T-cell (primary cell): ENCODE results near the gene ADPRHL1. TPM values are rescaled to one million over a fixed set of nuclear protein-coding genes. Genes with fewer than 3 reads are reported as not detected.
"Not testable (repeated sequence)": the region's sequence is repeated elsewhere in the genome, so short reads cannot be mapped to it uniquely, and the experiment has no call there.

Source experiments
- ATAC-seq, 4 experiments: fragments of 200-7000 bp in 3 of 4; fragments of 150-1000 bp in 1 of 4; cut with Tn5 transposase; replicated peaks in 1 of 4; 1 replicate in 3 of 4; 2 replicates in 1 of 4; pipeline ENCODE4 v1.10.0; 2021; ENCODE audit warnings: moderate library complexity in 3 of 4, mild to moderate bottlenecking in 2 of 4, moderate number of reproducible peaks in 1 of 4
- CTCF ChIA-PET, 2 donors: fragments of 300-600 bp; sonication (Branson Sonifier 250); formaldehyde crosslinking; loops; one replicate each; lab custom pipeline; 2022; ENCODE audit warnings: antibody characterized with exemption in 2 of 2; lab: Charles Lee
- POLR2A ChIA-PET, 2 donors: fragments of 300-600 bp; sonication (Branson Sonifier 250); formaldehyde crosslinking; loops; one replicate each; lab custom pipeline; 2022; ENCODE audit warnings: antibody characterized with exemption in 2 of 2; lab: Charles Lee
- DNase-seq, 35 experiments: peaks; one replicate each; pipeline versions ENCODE4 v3.0.0 to v3.0.0-alpha.2; 2013 to 2023
- H3K27ac ChIP-seq: one replicate; pipeline ENCODE4 v1.5.1; 2013; ENCODE audit warnings: low read length
- H3K27me3 ChIP-seq, 2 experiments: replicated peaks in 1 of 2; 1 replicate in 1 of 2; 2 replicates in 1 of 2; pipeline versions ENCODE4 v1.6.1 to v1.7.0; 2013; ENCODE audit warnings: low read length in 1 of 2, mixed read lengths in 1 of 2; ENCODE audit not compliant: control insufficient read depth in 2 of 2, insufficient read depth in 2 of 2; ENCODE audit errors: extremely low read depth in 1 of 2
- H3K36me3 ChIP-seq, 2 donors: 1 replicate in 1 of 2; 2 replicates in 1 of 2; pipeline versions ENCODE4 v1.6.1 to v1.7.0; 2013; ENCODE audit warnings: low read length in 1 of 2; ENCODE audit not compliant: control insufficient read depth in 2 of 2, insufficient read depth in 1 of 2; ENCODE audit errors: extremely low read depth in 1 of 2
- H3K4me1 ChIP-seq, 2 experiments: 1 replicate in 1 of 2; 2 replicates in 1 of 2; pipeline versions ENCODE4 v1.6.1 to v1.7.0; 2013; ENCODE audit warnings: low read length in 2 of 2, mixed read lengths in 1 of 2; ENCODE audit not compliant: insufficient read depth in 2 of 2, control insufficient read depth in 1 of 2; ENCODE audit errors: extremely low read depth in 1 of 2
- H3K4me3 ChIP-seq, 2 donors: 1 replicate in 1 of 2; 2 replicates in 1 of 2; pipeline versions ENCODE4 v1.5.1 to v1.7.0; 2013; ENCODE audit warnings: mild to moderate bottlenecking in 2 of 2, low read length in 1 of 2, moderate library complexity in 1 of 2; ENCODE audit not compliant: control insufficient read depth in 1 of 2; ENCODE audit errors: extremely low read depth in 1 of 2
- H3K9me3 ChIP-seq: 2 replicates; pipeline ENCODE4 v1.7.0; 2013
- H3K27ac Mint-ChIP-seq, 2 donors: one replicate each; pipeline ENCODE4 v1.8.0; 2020 to 2021; ENCODE audit warnings: mild to moderate bottlenecking in 2 of 2, mixed read lengths in 2 of 2
- H3K27me3 Mint-ChIP-seq, 2 donors: one replicate each; pipeline ENCODE4 v1.8.0; 2021 to 2022; ENCODE audit warnings: mixed read lengths in 2 of 2
- H3K36me3 Mint-ChIP-seq: one replicate; pipeline ENCODE4 v1.8.0; 2021; ENCODE audit warnings: mixed read lengths
- H3K4me1 Mint-ChIP-seq, 3 donors: one replicate each; pipeline ENCODE4 v1.8.0; 2020 to 2022; ENCODE audit warnings: mixed read lengths in 3 of 3, mild to moderate bottlenecking in 1 of 3
- H3K4me3 Mint-ChIP-seq, 3 donors: one replicate each; pipeline ENCODE4 v1.8.0; 2020 to 2022; ENCODE audit warnings: mild to moderate bottlenecking in 3 of 3, mixed read lengths in 3 of 3, moderate library complexity in 3 of 3
- H3K9me3 Mint-ChIP-seq, 3 donors: one replicate each; pipeline ENCODE4 v1.8.0; 2020 to 2022; ENCODE audit warnings: mixed read lengths in 3 of 3
- WGBS: methylation state at CpG from one replicate; pipeline ENCODE4 v1.1.5; 2013; ENCODE audit warnings: missing lambda C conversion rate; ENCODE audit not compliant: insufficient coverage; 5-methylcytosine and 5-hydroxymethylcytosine counted together
- total RNA-seq, 35 experiments: library from RNA in 6 of 35; stranded (reverse) in 6 of 35; fragments of 120-200 nt in 1 of 35; gene quantifications; one replicate each; pipeline versions ENCODE4 v1.2.1 to v1.2.4 and lab custom pipeline; 2013 to 2026

ADPRHL1 gene
- total RNA-seq, 5 donors from 2014 or later (not counting 1 experiment from before 2014, with no cell fraction given) = 0.37 to 1.7 (median 0.92) TPM

DNA sequence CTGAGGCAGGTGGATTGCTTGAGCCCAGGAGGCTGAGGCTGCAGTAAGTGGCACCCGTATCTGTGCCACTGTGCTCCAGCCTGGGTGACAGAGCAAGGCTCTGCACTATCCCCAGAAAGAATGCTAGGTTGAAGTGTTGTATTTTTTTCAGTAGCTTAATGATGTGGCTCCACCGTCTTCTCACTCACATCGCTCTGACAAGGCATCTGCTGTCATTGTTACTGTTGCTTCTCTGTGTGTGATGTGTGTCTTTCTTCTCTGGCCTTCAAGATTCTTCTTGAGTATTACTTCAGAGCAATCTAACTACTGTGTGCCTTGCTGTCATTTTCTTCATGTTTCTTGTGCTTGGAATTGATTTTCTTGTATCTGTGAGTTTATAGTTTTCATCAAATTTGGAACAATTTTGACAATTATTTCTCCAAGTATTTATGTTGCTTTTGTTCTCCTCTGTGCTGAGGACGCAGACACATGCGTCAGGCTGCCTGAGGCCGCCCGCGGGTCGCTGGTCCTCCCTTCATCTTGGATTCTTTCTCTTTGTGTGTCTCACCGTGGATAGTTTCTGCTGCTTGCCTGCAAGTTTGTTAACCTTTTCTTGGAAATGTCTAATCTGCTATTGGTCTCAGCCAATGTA, 10.8 kb downstream of the ADPRHL1 start:
- CTCF ChIA-PET = no interaction called here
- no peak overlapping the region for H3K4me3 Mint-ChIP-seq
- Histone ChIP-seq H3K9me3 (no peaks in the 10 kb centered on the region), H3K27me3 (no peaks in the 10 kb centered on the region), H3K4me1 (peaks cover 0 to 3% of the 10 kb centered on the region in 2 experiments), H3K4me3 (no peak overlapping the region), H3K27ac (no peak overlapping the region), H3K36me3 (no peaks in the 10 kb centered on the region)
- WGBS = 99% methylated on average over 8 of the region's 10 CpGs
- POLR2A ChIA-PET = no interaction called here
- no peak overlapping the region for H3K27ac Mint-ChIP-seq
- DNase-seq (no peak), ATAC-seq (no peak)
- no peaks in the 10 kb centered on the region for H3K4me1 Mint-ChIP-seq
- peaks cover 5% of the 10 kb centered on the region for H3K36me3 Mint-ChIP-seq
- H3K27me3 Mint-ChIP-seq = no peaks in the 10 kb centered on the region
- no peaks in the 10 kb centered on the region for H3K9me3 Mint-ChIP-seq

DNA sequence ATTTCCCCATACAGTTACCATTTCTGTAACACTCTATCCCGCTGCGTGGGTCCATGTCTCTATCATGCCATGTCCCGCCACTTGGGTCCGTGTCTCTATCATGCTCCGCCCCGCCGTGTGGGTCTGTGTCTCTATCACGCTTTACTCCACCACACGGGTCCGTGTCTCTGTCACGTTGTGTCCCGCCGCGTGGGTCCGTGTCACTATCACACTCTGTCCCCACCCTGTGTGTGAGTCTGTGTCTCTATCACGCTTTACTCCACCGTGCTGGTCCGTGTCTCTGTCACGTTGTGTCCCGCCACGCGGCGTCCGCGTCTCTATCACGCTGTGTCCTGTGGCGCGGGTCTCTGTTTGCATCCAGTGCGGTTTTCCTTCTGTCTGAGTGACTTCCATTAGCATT, 11.6 kb downstream of the ADPRHL1 start:
- no peaks in the 10 kb centered on the region for H3K27me3 ChIP-seq
- Mint-ChIP-seq H3K27me3 (no peaks in the 10 kb centered on the region), H3K4me3 (no peak overlapping the region), H3K4me1 (no peaks in the 10 kb centered on the region), H3K9me3 (no peaks in the 10 kb centered on the region), H3K27ac (no peak overlapping the region), H3K36me3 (peaks cover 5% of the 10 kb centered on the region)
- peaks cover 0 to 3% of the 10 kb centered on the region in 2 experiments for H3K4me1 ChIP-seq
- ATAC-seq (no peak), DNase-seq (no peak)
- 98% methylated on average over 26 of the region's 29 CpGs for WGBS
- H3K9me3 ChIP-seq = no peaks in the 10 kb centered on the region
- H3K27ac ChIP-seq = no peak overlapping the region
- ChIA-PET POLR2A (no interaction called here), CTCF (no interaction called here)
- H3K4me3 ChIP-seq = no peak overlapping the region
- H3K36me3 ChIP-seq = no peaks in the 10 kb centered on the region

DNA sequence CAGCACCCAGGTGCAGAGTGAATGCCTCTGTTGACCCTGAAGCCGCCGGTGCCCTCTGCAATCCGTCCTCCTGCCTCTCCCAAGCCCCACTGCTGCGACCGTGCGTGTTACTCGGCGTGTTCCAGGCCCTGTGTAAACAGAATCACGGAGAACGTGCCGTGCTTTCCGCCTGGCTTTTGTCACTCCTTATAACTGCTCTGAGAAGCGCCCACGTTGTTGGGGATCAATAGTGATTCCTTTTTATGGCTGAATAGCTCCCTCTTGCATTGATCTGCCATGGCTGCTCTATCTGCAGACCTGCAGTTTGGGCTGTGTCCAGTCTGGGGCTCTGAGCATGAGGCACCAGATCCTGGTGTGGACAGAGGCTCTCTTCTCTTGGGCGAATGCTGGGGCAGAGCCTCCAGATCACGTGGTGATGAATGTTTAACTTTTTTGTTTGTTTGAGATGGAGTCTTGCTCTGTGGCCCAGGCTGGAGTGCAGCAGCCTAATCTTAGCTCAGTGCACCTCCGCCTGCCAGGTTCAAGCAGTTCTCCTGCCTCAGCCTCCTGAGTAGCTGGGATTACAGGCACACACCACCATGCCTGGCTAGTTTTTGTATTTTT, 15.8 kb downstream of the ADPRHL1 start:
- CTCF ChIA-PET = no interaction called here
- no peaks in the 10 kb centered on the region for H3K9me3 Mint-ChIP-seq
- H3K4me3 Mint-ChIP-seq = no peak overlapping the region
- 90% methylated on average over 13 of the region's 17 CpGs for WGBS
- Histone ChIP-seq H3K36me3 (no peaks in the 10 kb centered on the region), H3K9me3 (no peaks in the 10 kb centered on the region), H3K4me1 (no peaks in the 10 kb centered on the region), H3K27ac (no peak overlapping the region), H3K4me3 (no peak overlapping the region), H3K27me3 (no peaks in the 10 kb centered on the region)
- no peaks in the 10 kb centered on the region for H3K4me1 Mint-ChIP-seq
- H3K27me3 Mint-ChIP-seq = no peaks in the 10 kb centered on the region
- ATAC-seq = no peak
- no peak for DNase-seq
- H3K27ac Mint-ChIP-seq = no peak overlapping the region
- POLR2A ChIA-PET = no interaction called here
- H3K36me3 Mint-ChIP-seq = peaks cover 2% of the 10 kb centered on the region

DNA sequence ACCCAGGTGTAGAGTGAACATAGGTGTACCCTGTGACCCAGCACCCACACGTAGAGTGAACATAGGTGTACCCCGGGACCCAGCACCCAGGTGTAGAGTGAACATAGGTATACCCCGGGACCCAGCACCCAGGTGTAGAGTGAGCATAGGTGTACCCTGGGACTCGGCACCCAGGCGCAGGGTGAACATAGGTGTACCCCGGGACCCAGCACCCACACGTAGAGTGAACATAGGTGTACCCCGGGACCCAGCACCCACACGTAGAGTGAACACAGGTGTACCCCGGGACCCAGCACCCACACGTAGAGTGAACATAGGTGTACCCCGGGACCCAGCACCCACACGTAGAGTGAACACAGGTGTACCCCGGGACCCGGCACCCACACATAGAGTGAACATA, 16.4 kb downstream of the ADPRHL1 start:
- POLR2A ChIA-PET, ATAC-seq, H3K9me3 Mint-ChIP-seq, H3K27me3 Mint-ChIP-seq, H3K4me1 ChIP-seq, H3K27ac Mint-ChIP-seq, H3K36me3 Mint-ChIP-seq, H3K4me3 ChIP-seq, H3K27ac ChIP-seq, H3K36me3 ChIP-seq, DNase-seq, H3K4me1 Mint-ChIP-seq, H3K9me3 ChIP-seq, CTCF ChIA-PET, H3K27me3 ChIP-seq, H3K4me3 Mint-ChIP-seq: not testable (repeated sequence)
- 94% methylated on average over 3 of the region's 15 CpGs for WGBS

DNA sequence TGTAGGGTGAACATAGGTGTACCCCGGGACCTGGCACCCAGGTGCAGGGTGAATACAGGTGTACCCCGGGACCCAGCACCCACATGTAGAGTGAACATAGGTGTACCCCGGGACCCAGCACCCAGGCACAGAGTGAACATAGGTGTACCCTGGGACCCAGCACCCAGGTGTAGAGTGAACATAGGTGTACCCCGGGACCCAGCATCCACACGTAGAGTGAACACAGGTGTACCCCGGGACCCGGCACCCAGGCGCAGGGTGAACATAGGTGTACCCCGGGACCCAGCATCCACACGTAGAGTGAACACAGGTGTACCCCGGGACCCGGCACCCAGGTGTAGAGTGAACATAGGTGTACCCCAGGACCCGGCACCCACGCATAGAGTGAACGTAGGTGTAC, 17.4 kb downstream of the ADPRHL1 start:
- peak in 1 of 35 experiments; percentile 20 for DNase-seq
- H3K9me3 Mint-ChIP-seq, H3K27ac ChIP-seq, H3K36me3 ChIP-seq, H3K36me3 Mint-ChIP-seq, H3K9me3 ChIP-seq, H3K4me1 ChIP-seq, H3K4me3 ChIP-seq, H3K4me3 Mint-ChIP-seq, H3K4me1 Mint-ChIP-seq, H3K27ac Mint-ChIP-seq, H3K27me3 Mint-ChIP-seq, ATAC-seq, H3K27me3 ChIP-seq, CTCF ChIA-PET, POLR2A ChIA-PET: not testable (repeated sequence)
- 91% methylated on average over 7 of the region's 15 CpGs for WGBS

DNA sequence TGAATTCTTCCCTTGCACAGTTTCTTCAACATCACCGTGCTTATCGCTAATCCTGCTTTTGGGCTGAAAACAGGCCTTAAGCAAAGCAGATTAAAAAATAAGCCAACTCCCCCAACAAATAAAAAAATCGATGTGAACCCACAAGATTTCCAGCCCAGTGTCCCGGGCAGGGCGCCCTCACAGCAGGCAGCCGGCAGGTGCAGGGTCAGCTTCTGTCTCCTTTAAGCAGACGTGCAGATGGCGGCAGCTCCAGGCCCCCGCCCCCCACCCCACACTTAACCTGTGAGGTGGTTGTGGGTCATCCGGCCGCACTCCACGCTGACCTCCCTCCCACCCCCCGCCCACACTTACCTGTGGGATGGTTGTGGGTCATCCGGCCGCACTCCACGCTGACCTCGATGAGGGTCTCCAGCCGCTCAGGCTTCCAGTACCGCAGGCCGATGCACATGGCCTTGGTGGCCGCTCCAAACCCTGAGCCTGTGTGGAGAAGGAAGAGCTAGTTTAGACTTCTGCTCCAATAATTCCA, 19.8 kb downstream of the ADPRHL1 start:
- no peak for ATAC-seq
- Histone ChIP-seq H3K4me3 (no peak overlapping the region), H3K4me1 (no peaks in the 10 kb centered on the region), H3K36me3 (no peaks in the 10 kb centered on the region), H3K27me3 (peaks cover 0 to under 1% of the 10 kb centered on the region in 2 experiments), H3K9me3 (no peaks in the 10 kb centered on the region), H3K27ac (no peak overlapping the region)
- Mint-ChIP-seq H3K4me3 (no peak overlapping the region), H3K27me3 (no peaks in the 10 kb centered on the region), H3K9me3 (no peaks in the 10 kb centered on the region), H3K27ac (no peak overlapping the region), H3K4me1 (no peaks in the 10 kb centered on the region), H3K36me3 (peaks cover 4% of the 10 kb centered on the region)
- ChIA-PET CTCF (interaction anchor here in 1 of 2 donors (0.5 kb wide), 1 partner anchor 52 kb away, joined by 8 read pairs; no protein-coding TSS in a partner anchor), POLR2A (no interaction called here)
- DNase-seq = no peak
- 87% methylated on average over 5 of the region's 21 CpGs for WGBS
